Parathyroid adenoma (tissue), 2 donors: Measurements from ENCODE around the gene GSDME.

Source experiments
- H2AFZ ChIP-seq: fragments of 300-600 bp; sonication (generic); one replicate; pipeline ENCODE4 v1.7.0; 2017; ENCODE audit warnings: antibody characterized with exemption, mild to moderate bottlenecking
- H3K27ac ChIP-seq: fragments of 300-600 bp; sonication (generic); one replicate; pipeline ENCODE4 v1.7.0; 2017
- H3K27me3 ChIP-seq: fragments of 300-600 bp; sonication (generic); one replicate; pipeline ENCODE4 v1.7.0; 2017; ENCODE audit warnings: low read length; ENCODE audit not compliant: control insufficient read depth, insufficient read depth
- H3K36me3 ChIP-seq: fragments of 300-600 bp; sonication (generic); one replicate; pipeline ENCODE4 v1.7.0; 2017; ENCODE audit warnings: low read length; ENCODE audit not compliant: control insufficient read depth, insufficient read depth
- H3K4me1 ChIP-seq: fragments of 300-600 bp; sonication (generic); one replicate; pipeline ENCODE4 v1.7.0; 2017; ENCODE audit warnings: control low read depth
- H3K4me2 ChIP-seq: fragments of 300-600 bp; sonication (generic); one replicate; pipeline ENCODE4 v1.7.0; 2017; ENCODE audit warnings: low read length
- H3K4me3 ChIP-seq: fragments of 300-600 bp; sonication (generic); one replicate; pipeline ENCODE4 v1.7.0; 2017; ENCODE audit warnings: low read depth, low read length
- H3K79me2 ChIP-seq: fragments of 300-600 bp; sonication (generic); one replicate; pipeline ENCODE4 v1.7.0; 2017; ENCODE audit warnings: control low read depth
- H3K9ac ChIP-seq: fragments of 300-600 bp; sonication (generic); one replicate; pipeline ENCODE4 v1.7.0; 2017; ENCODE audit warnings: mild to moderate bottlenecking
- H3K9me3 ChIP-seq: fragments of 300-600 bp; sonication (generic); one replicate; pipeline ENCODE4 v1.7.0; 2017; ENCODE audit warnings: low read length; ENCODE audit not compliant: control insufficient read depth
- CTCF ChIP-seq: fragments of 300-600 bp; sonication (generic); IDR thresholded peaks from one replicate; pipeline ENCODE4 v1.7.0; 2017; ENCODE audit warnings: antibody characterized with exemption, mild to moderate bottlenecking
- donor health status: primary hyperparathyroidism.

Gene GSDME

GRCh38 chr7:24767878-24768569 is 10.8 kb upstream of the GSDME start:
- no peak overlapping the region for H3K27ac ChIP-seq
- H3K36me3 ChIP-seq: no peaks in the 10 kb centered on the region
- H3K79me2 ChIP-seq: no peaks in the 10 kb centered on the region
- H2AFZ ChIP-seq: no peak overlapping the region
- H3K4me1 ChIP-seq: no peaks in the 10 kb centered on the region
- no peak overlapping the region for H3K9ac ChIP-seq
- no peaks in the 10 kb centered on the region for H3K27me3 ChIP-seq
- no peaks in the 10 kb centered on the region for H3K9me3 ChIP-seq
- no peak for TF ChIP-seq CTCF
- H3K4me2 ChIP-seq: no peak overlapping the region
- no peak overlapping the region for H3K4me3 ChIP-seq

- H3K27ac ChIP-seq: no peak overlapping the region
Observed at GRCh38 chr7:24764972-24765744, 7.9 kb upstream of the GSDME start.

GRCh38 chr7:24764011-24764410 is 6.7 kb upstream of the GSDME start:
- Histone ChIP-seq H3K4me1 (no peaks in the 10 kb centered on the region), H2AFZ (no peak overlapping the region), H3K36me3 (no peaks in the 10 kb centered on the region), H3K9ac (no peak overlapping the region), H3K9me3 (no peaks in the 10 kb centered on the region), H3K79me2 (no peaks in the 10 kb centered on the region), H3K4me2 (no peak overlapping the region), H3K27ac (no peak overlapping the region), H3K27me3 (no peaks in the 10 kb centered on the region), H3K4me3 (no peak overlapping the region)
- no peak for TF ChIP-seq CTCF

More at GRCh38 chr7:24764972-24765744, 7.9 kb upstream of the GSDME start:
- H3K4me3 ChIP-seq: no peak overlapping the region
- TF ChIP-seq CTCF: no peak
- H3K27me3 ChIP-seq: no peaks in the 10 kb centered on the region
- no peak overlapping the region for H3K9ac ChIP-seq
- H3K9me3 ChIP-seq: no peaks in the 10 kb centered on the region
- H3K4me1 ChIP-seq: no peaks in the 10 kb centered on the region
- H3K79me2 ChIP-seq: no peaks in the 10 kb centered on the region
- no peak overlapping the region for H2AFZ ChIP-seq
- no peaks in the 10 kb centered on the region for H3K36me3 ChIP-seq
- no peak overlapping the region for H3K4me2 ChIP-seq

GRCh38 chr7:24763303-24763901 is 6.1 kb upstream of the GSDME start:
- Histone ChIP-seq H3K27me3 (no peaks in the 10 kb centered on the region), H3K79me2 (no peaks in the 10 kb centered on the region), H2AFZ (no peak overlapping the region), H3K4me2 (no peak overlapping the region), H3K4me3 (no peak overlapping the region), H3K9ac (no peak overlapping the region), H3K36me3 (no peaks in the 10 kb centered on the region), H3K4me1 (no peaks in the 10 kb centered on the region), H3K9me3 (no peaks in the 10 kb centered on the region), H3K27ac (no peak overlapping the region)
- TF ChIP-seq CTCF: no peak
